GM21447 (cell line): ENCODE results near the gene DNAH2.
"Not testable (repeated sequence)": the region's sequence is repeated elsewhere in the genome, so short reads cannot be mapped to it uniquely, and the experiment has no call there.

ENCODE experiments used
- ATAC-seq: cut with Tn5 transposase; IDR thresholded peaks from one replicate; pipeline ENCODE4 v1.9.1; 2021; ENCODE audit not compliant: unreplicated experiment

Gene DNAH2

GRCh38 chr17:7775051-7775450, 57.5 kb downstream of the DNAH2 start:
- ATAC-seq = no peak

GRCh38 chr17:7777017-7777416, 59.5 kb downstream of the DNAH2 start:
- ATAC-seq = no peak

GRCh38 chr17:7780736-7781135, 63.2 kb downstream of the DNAH2 start:
- ATAC-seq = no peak

- ATAC-seq = peak; percentile 72
Measured at GRCh38 chr17:7781429-7781828, 63.9 kb downstream of the DNAH2 start.

- no peak for ATAC-seq
Measured at GRCh38 chr17:7782240-7782639, 64.7 kb downstream of the DNAH2 start.

GRCh38 chr17:7786866-7787265, 69.3 kb downstream of the DNAH2 start:
- no peak for ATAC-seq

GRCh38 chr17:7789131-7789530, 71.6 kb downstream of the DNAH2 start:
- ATAC-seq = no peak

- no peak for ATAC-seq
Measured at GRCh38 chr17:7790150-7790549, 72.6 kb downstream of the DNAH2 start.

GRCh38 chr17:7792611-7793010, 75.1 kb downstream of the DNAH2 start:
- ATAC-seq = no peak

- no peak for ATAC-seq
Measured at GRCh38 chr17:7794075-7794663, 76.6 kb downstream of the DNAH2 start.

- no peak for ATAC-seq
Measured at GRCh38 chr17:7797976-7798375, 80.4 kb downstream of the DNAH2 start.

GRCh38 chr17:7798839-7799238, 81.3 kb downstream of the DNAH2 start:
- no peak for ATAC-seq

GRCh38 chr17:7803981-7804380, 86.4 kb downstream of the DNAH2 start:
- ATAC-seq = no peak

GRCh38 chr17:7806587-7806986, 89.0 kb downstream of the DNAH2 start:
- no peak for ATAC-seq

- ATAC-seq = no peak
Measured at GRCh38 chr17:7807206-7807605, 89.7 kb downstream of the DNAH2 start.

GRCh38 chr17:7809086-7809790, 91.7 kb downstream of the DNAH2 start:
- no peak for ATAC-seq

- ATAC-seq = not testable (repeated sequence)
Measured at GRCh38 chr17:7809791-7810343, 92.3 kb downstream of the DNAH2 start.

GRCh38 chr17:7811251-7811650, 93.7 kb downstream of the DNAH2 start:
- ATAC-seq = no peak

GRCh38 chr17:7814969-7815368, 97.4 kb downstream of the DNAH2 start:
- no peak for ATAC-seq

- no peak for ATAC-seq
Measured at GRCh38 chr17:7816926-7817642, 99.5 kb downstream of the DNAH2 start.

- no peak for ATAC-seq
Measured at GRCh38 chr17:7817643-7817964, 100.1 kb downstream of the DNAH2 start.

- ATAC-seq = no peak
Measured at GRCh38 chr17:7818026-7818425, 100.5 kb downstream of the DNAH2 start.
